Hepatocyte (in vitro differentiated cells): Measurements from ENCODE around the gene COBL. TPM values are rescaled to one million over a fixed set of nuclear protein-coding genes. Genes with fewer than 3 reads are reported as not detected.

Source experiments
- DNase-seq: peaks from one replicate; pipeline ENCODE4 v3.0.0-alpha.2; 2016; ENCODE audit warnings: low spot score
- H2AFZ ChIP-seq: fragments of 200-600 bp; sonication (generic); 2 replicates; pipeline ENCODE4 v1.6.0; 2016; ENCODE audit warnings: antibody characterized with exemption, mild to moderate bottlenecking
- H3K27ac ChIP-seq: fragments of 200-600 bp; sonication (generic); 2 replicates; pipeline ENCODE4 v1.5.1; 2016; ENCODE audit warnings: mild to moderate bottlenecking
- H3K27me3 ChIP-seq: fragments of 200-600 bp; sonication (generic); 2 replicates; pipeline ENCODE4 v1.6.1; 2016
- H3K36me3 ChIP-seq: fragments of 200-600 bp; sonication (generic); replicated peaks from 2 replicates; pipeline ENCODE4 v1.5.1; 2016; ENCODE audit warnings: low read depth; ENCODE audit not compliant: insufficient read depth
- H3K4me1 ChIP-seq: fragments of 200-600 bp; sonication (generic); 2 replicates; pipeline ENCODE4 v1.5.1; 2016; ENCODE audit warnings: mild to moderate bottlenecking, moderate library complexity; ENCODE audit not compliant: insufficient read depth
- H3K4me2 ChIP-seq: fragments of 200-600 bp; sonication (generic); 2 replicates; pipeline ENCODE4 v1.6.0; 2016
- H3K4me3 ChIP-seq: fragments of 200-600 bp; sonication (generic); 2 replicates; pipeline ENCODE4 v1.5.1; 2016; ENCODE audit warnings: mild to moderate bottlenecking
- H3K79me2 ChIP-seq: fragments of 200-600 bp; sonication (generic); 2 replicates; pipeline ENCODE4 v1.6.0; 2017; ENCODE audit warnings: mild to moderate bottlenecking
- H3K9me2 ChIP-seq: fragments of 200-600 bp; sonication (generic); replicated peaks from 2 replicates; pipeline ENCODE4 v1.6.0; 2017; ENCODE audit warnings: mild to moderate bottlenecking; ENCODE audit not compliant: insufficient read depth
- H3K9me3 ChIP-seq: fragments of 200-600 bp; sonication (generic); 2 replicates; pipeline ENCODE4 v1.5.1; 2016; ENCODE audit warnings: low read depth, mild to moderate bottlenecking
- H4K20me1 ChIP-seq: fragments of 200-600 bp; sonication (generic); 2 replicates; pipeline ENCODE4 v1.6.0; 2016; ENCODE audit warnings: mild to moderate bottlenecking; ENCODE audit not compliant: insufficient read depth, poor library complexity, severe bottlenecking
- EZH2 ChIP-seq: fragments of 200-600 bp; sonication (generic); IDR thresholded peaks from 2 replicates; pipeline ENCODE4 v1.6.1; 2016; ENCODE audit warnings: antibody characterized with exemption, mild to moderate bottlenecking, borderline replicate concordance
- EZH2phosphoT487 ChIP-seq: fragments of 200-600 bp; sonication (generic); IDR thresholded peaks from one replicate; pipeline ENCODE4 v1.6.1; 2018; ENCODE audit warnings: antibody characterized with exemption, mild to moderate bottlenecking, low read depth, moderate library complexity; ENCODE audit not compliant: unreplicated experiment, severe bottlenecking
- WGBS: methylation state at CpG from one replicate; pipeline ENCODE4 v1.1.6; 2016; ENCODE audit warnings: low lambda C conversion rate; ENCODE audit errors: missing lambda C conversion rate; 5-methylcytosine and 5-hydroxymethylcytosine counted together
- polyA plus RNA-seq: library from polyadenylated mRNA; unstranded; fragments of >200 nt; fragmentation: Nextera tagmentation; extraction: Ambion mirVana; gene quantifications from 2 replicates; pipeline ENCODE4 v1.2.1, GENCODE V29; 2016
- total RNA-seq: library from RNA; depleted of rRNA; stranded (reverse); fragments of >200 nt; gene quantifications from 2 replicates; pipeline ENCODE4 v1.2.3, GENCODE V29; 2014
- TF ChIP-seq, protein P1 (sequence below): fragments of 200-600 bp; sonication (generic); IDR thresholded peaks from 2 replicates; pipeline ENCODE4 v1.5.1; 2016; ENCODE audit warnings: antibody characterized with exemption, mild to moderate bottlenecking; ENCODE audit not compliant: poor library complexity

The COBL gene
- total and polyA plus RNA-seq, 2 experiments from 2014 or later = 7.8 to 20.5 TPM

DNA sequence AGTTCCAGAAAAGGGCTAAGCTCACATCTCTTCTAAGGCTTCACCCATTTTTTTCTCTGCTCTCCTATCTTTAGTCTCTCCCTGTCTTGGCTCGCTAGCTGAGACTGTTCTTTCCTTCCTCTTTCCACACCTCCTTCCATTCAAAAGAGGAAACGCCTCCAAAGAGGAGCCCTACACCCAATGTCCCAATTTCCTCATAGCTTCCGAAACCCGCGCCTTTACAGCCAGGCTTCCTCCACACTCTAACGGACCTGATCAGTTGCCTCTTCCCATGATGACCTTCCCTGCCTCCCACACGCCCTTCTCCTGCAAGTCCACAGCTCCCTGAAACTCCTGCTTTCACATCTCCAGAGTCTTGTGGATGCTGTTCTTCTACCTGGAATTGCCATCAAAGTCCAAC lies 71.7 kb downstream of the COBL start:
- no peaks in the 10 kb centered on the region for H3K9me3 ChIP-seq
- DNase-seq = no peak
- H3K9me2 ChIP-seq = no peaks in the 10 kb centered on the region
- H3K4me2 ChIP-seq = no peak overlapping the region
- TF ChIP-seq EZH2phosphoT487 (no peak), EZH2 (no peak)
- TF ChIP-seq, protein P1, sequence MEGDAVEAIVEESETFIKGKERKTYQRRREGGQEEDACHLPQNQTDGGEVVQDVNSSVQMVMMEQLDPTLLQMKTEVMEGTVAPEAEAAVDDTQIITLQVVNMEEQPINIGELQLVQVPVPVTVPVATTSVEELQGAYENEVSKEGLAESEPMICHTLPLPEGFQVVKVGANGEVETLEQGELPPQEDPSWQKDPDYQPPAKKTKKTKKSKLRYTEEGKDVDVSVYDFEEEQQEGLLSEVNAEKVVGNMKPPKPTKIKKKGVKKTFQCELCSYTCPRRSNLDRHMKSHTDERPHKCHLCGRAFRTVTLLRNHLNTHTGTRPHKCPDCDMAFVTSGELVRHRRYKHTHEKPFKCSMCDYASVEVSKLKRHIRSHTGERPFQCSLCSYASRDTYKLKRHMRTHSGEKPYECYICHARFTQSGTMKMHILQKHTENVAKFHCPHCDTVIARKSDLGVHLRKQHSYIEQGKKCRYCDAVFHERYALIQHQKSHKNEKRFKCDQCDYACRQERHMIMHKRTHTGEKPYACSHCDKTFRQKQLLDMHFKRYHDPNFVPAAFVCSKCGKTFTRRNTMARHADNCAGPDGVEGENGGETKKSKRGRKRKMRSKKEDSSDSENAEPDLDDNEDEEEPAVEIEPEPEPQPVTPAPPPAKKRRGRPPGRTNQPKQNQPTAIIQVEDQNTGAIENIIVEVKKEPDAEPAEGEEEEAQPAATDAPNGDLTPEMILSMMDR = no peak
- H3K4me1 ChIP-seq = no peaks in the 10 kb centered on the region
- H2AFZ ChIP-seq = no peak overlapping the region
- 97% methylated on average over 7 of the region's 7 CpGs for WGBS
- no peaks in the 10 kb centered on the region for H3K27me3 ChIP-seq
- no peak overlapping the region for H3K4me3 ChIP-seq
- H4K20me1 ChIP-seq = no peaks in the 10 kb centered on the region
- peaks cover 54% of the 10 kb centered on the region for H3K79me2 ChIP-seq
- no peak overlapping the region for H3K27ac ChIP-seq
- H3K36me3 ChIP-seq = no peaks in the 10 kb centered on the region

DNA sequence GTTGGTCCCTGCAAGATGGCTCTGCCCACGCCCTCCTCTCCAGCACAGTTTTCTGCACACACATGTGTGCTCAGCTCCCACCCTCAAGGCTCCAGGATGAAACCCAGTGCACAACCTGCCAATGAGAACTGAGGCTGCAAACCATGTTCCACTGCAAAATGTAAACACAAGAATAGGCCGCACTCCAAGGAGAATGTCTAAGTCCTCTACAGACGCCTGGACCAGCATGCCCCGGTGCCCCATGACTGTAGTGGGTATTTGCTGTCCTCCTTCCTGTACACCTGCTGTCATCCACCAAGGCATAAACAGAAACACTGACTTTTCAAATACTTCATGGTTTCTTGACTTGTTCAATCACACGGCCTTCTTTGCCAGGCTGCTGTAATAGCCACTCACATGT lies 72.6 kb downstream of the COBL start:
- Histone ChIP-seq H3K36me3 (no peaks in the 10 kb centered on the region), H2AFZ (no peak overlapping the region), H3K79me2 (peaks cover 57% of the 10 kb centered on the region), H3K4me1 (no peaks in the 10 kb centered on the region), H3K4me2 (no peak overlapping the region), H3K27ac (no peak overlapping the region), H4K20me1 (no peaks in the 10 kb centered on the region), H3K9me3 (no peaks in the 10 kb centered on the region), H3K9me2 (no peaks in the 10 kb centered on the region), H3K27me3 (no peaks in the 10 kb centered on the region), H3K4me3 (no peak overlapping the region)
- 91% methylated on average over 5 of the region's 5 CpGs for WGBS
- TF ChIP-seq EZH2 (no peak), EZH2phosphoT487 (no peak)
- TF ChIP-seq, protein P1 = no peak
- no peak for DNase-seq

DNA sequence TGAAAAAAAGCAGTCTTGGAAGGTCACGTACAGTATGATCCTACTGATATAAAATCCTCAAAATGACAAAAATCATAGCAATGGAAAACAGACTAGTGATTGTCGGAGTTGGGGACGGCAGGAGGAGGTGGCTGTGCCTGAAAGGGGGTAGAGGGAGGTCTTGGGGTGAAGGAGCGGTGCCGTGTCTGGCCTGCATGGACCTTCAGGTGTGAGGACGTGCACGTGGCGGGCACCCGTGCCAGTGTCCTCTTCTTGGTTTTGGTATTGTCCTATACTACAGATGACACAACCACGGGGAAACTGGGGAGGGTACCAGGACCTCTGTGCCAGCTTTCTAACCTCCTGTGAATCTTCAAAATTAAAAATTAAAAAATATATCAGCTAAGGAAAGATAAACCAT lies 73.0 kb downstream of the COBL start:
- H2AFZ ChIP-seq = no peak overlapping the region
- WGBS = 96% methylated on average over 10 of the region's 10 CpGs
- no peaks in the 10 kb centered on the region for H3K9me2 ChIP-seq
- no peaks in the 10 kb centered on the region for H3K27me3 ChIP-seq
- H3K4me1 ChIP-seq = no peaks in the 10 kb centered on the region
- no peak for DNase-seq
- H3K79me2 ChIP-seq = peaks cover 61% of the 10 kb centered on the region
- TF ChIP-seq EZH2 = no peak
- no peak overlapping the region for H3K4me3 ChIP-seq
- no peak overlapping the region for H3K27ac ChIP-seq
- H4K20me1 ChIP-seq = no peaks in the 10 kb centered on the region
- H3K4me2 ChIP-seq = no peak overlapping the region
- H3K9me3 ChIP-seq = no peaks in the 10 kb centered on the region
- no peaks in the 10 kb centered on the region for H3K36me3 ChIP-seq

DNA sequence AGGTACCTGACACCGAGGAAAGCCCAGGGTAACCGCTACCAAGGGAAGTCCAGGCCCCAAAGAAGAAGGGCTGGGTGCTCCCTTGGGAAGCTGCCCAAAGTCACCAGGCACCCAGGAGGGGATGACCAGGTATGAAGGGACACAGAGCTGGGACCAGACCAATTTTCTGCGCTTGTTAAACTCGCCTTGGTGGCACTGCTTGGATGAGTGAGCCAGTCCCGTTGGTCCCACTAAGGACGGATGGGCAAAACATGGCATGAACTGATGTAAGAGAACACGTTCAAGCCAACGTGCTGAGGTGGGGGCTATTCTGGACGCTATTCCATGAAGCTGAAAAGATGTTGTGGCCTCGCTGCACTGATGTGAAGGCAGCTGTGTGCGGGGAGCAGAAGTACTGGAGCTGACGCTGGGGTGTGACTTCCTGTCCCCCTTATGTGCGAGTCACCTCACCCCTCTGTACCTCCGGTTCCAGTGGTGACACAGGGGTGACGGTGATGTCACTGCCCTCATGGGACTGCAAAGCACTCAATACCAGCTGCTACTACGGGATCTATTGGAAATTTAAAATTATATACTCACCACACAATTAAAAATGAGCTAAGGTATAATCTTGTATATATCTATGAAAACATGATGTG lies 73.6 kb downstream of the COBL start:
- no peaks in the 10 kb centered on the region for H3K9me3 ChIP-seq
- H3K27ac ChIP-seq = no peak overlapping the region
- H3K36me3 ChIP-seq = no peaks in the 10 kb centered on the region
- DNase-seq = no peak
- no peaks in the 10 kb centered on the region for H3K27me3 ChIP-seq
- no peaks in the 10 kb centered on the region for H3K9me2 ChIP-seq
- no peak overlapping the region for H3K4me2 ChIP-seq
- H3K4me3 ChIP-seq = no peak overlapping the region
- no peak overlapping the region for H2AFZ ChIP-seq
- H4K20me1 ChIP-seq = no peaks in the 10 kb centered on the region
- TF ChIP-seq, protein P1 = no peak
- no peak for TF ChIP-seq EZH2phosphoT487
- TF ChIP-seq EZH2 = no peak
- peaks cover 64% of the 10 kb centered on the region for H3K79me2 ChIP-seq
- H3K4me1 ChIP-seq = no peaks in the 10 kb centered on the region
- WGBS = 96% methylated on average over 16 of the region's 16 CpGs
